ENCODE data around the gene RBM12.

- TF ChIP-seq POLR2A (IDR thresholded peaks at IDR 0.05; ENCODE audit: low read length) = no peak
- no peak for TF ChIP-seq GATA1 (IDR thresholded peaks at IDR 0.05; ENCODE audit: low read depth, low read length)
Observed at GRCh38 chr20:35635652-35636051, 29.0 kb downstream of the RBM12 start.
